Embryonic facial prominence (tissue), 1 donor: ENCODE results near the gene HVCN1.
"Not testable (repeated sequence)": the region's sequence is repeated elsewhere in the genome, so short reads cannot be mapped to it uniquely, and the experiment has no call there.

Experiments
- DNase-seq: peaks from one replicate; pipeline ENCODE4 v3.0.0-alpha.2; 2016; ENCODE audit errors: extremely low spot score

Gene HVCN1

GRCh38 chr12:110688446-110689280, at the start of gene HVCN1:
HVCN1 (minus strand) TSS chr12:110689115; CDS start chr12:110683245, 5,870 bp downstream.
- DNase-seq: peak; percentile 58

- no peak for DNase-seq
Observed at GRCh38 chr12:110737532-110737931, 48.6 kb upstream of the HVCN1 start.

- DNase-seq: not testable (repeated sequence)
Observed at GRCh38 chr12:110737016-110737415, 48.1 kb upstream of the HVCN1 start.

- DNase-seq: no peak
Observed at GRCh38 chr12:110733900-110734299, 45.0 kb upstream of the HVCN1 start.

GRCh38 chr12:110733089-110733715, 44.3 kb upstream of the HVCN1 start:
- no peak for DNase-seq

- no peak for DNase-seq
Observed at GRCh38 chr12:110732572-110732971, 43.7 kb upstream of the HVCN1 start.

GRCh38 chr12:110731479-110731878, 42.6 kb upstream of the HVCN1 start:
- DNase-seq: no peak

GRCh38 chr12:110728628-110729027, 39.7 kb upstream of the HVCN1 start:
- no peak for DNase-seq

- no peak for DNase-seq
Observed at GRCh38 chr12:110726708-110727369, 37.9 kb upstream of the HVCN1 start.

- DNase-seq: no peak
Observed at GRCh38 chr12:110726028-110726427, 37.1 kb upstream of the HVCN1 start.

- DNase-seq: no peak
Observed at GRCh38 chr12:110725267-110725666, 36.4 kb upstream of the HVCN1 start.

GRCh38 chr12:110722892-110723291, 34.0 kb upstream of the HVCN1 start:
- DNase-seq: not testable (repeated sequence)

GRCh38 chr12:110721570-110721969, 32.7 kb upstream of the HVCN1 start:
- DNase-seq: no peak

- no peak for DNase-seq
Observed at GRCh38 chr12:110720516-110720915, 31.6 kb upstream of the HVCN1 start.

GRCh38 chr12:110718222-110718908, 29.4 kb upstream of the HVCN1 start:
- no peak for DNase-seq

- no peak for DNase-seq
Observed at GRCh38 chr12:110717037-110717436, 28.1 kb upstream of the HVCN1 start.

GRCh38 chr12:110708917-110709316, 20.0 kb upstream of the HVCN1 start:
- DNase-seq: no peak

- no peak for DNase-seq
Observed at GRCh38 chr12:110705309-110705708, 16.4 kb upstream of the HVCN1 start.

- no peak for DNase-seq
Observed at GRCh38 chr12:110704750-110705149, 15.8 kb upstream of the HVCN1 start.

GRCh38 chr12:110704231-110704630, 15.3 kb upstream of the HVCN1 start:
- DNase-seq: no peak

GRCh38 chr12:110702081-110702480, 13.2 kb upstream of the HVCN1 start:
- DNase-seq: no peak
